HG03060 (cell line): ENCODE measurements around the gene FAM13A.

Source experiments
- ATAC-seq: cut with Tn5 transposase; IDR thresholded peaks from one replicate; pipeline ENCODE4 v1.9.1; 2021; ENCODE audit warnings: low read depth, moderate number of reproducible peaks; ENCODE audit not compliant: unreplicated experiment

The FAM13A gene

GRCh38 chr4:88697141-88697540, 359.8 kb downstream of the FAM13A start:
- no peak for ATAC-seq

- ATAC-seq, result no peak
Observed at GRCh38 chr4:88696630-88697029, 360.4 kb downstream of the FAM13A start.

GRCh38 chr4:88693792-88694191, 363.2 kb downstream of the FAM13A start:
- no peak for ATAC-seq

GRCh38 chr4:88690355-88690754, 366.6 kb downstream of the FAM13A start:
- no peak for ATAC-seq

GRCh38 chr4:88681209-88681608, 375.8 kb downstream of the FAM13A start:
- no peak for ATAC-seq
